HG03175 (cell line): ENCODE measurements around the gene DMP1.
"Not testable (repeated sequence)": the region's sequence is repeated elsewhere in the genome, so short reads cannot be mapped to it uniquely, and the experiment has no call there.

Source experiments
- ATAC-seq: cut with Tn5 transposase; IDR thresholded peaks from one replicate; pipeline ENCODE4 v1.9.1; 2021; ENCODE audit warnings: mild to moderate bottlenecking, moderate library complexity; ENCODE audit not compliant: unreplicated experiment

DMP1 gene

GRCh38 chr4:87680271-87680670, 30.2 kb downstream of the DMP1 start:
- no peak for ATAC-seq

GRCh38 chr4:87688316-87688715, 38.2 kb downstream of the DMP1 start:
- no peak for ATAC-seq

GRCh38 chr4:87690947-87691346, 40.9 kb downstream of the DMP1 start:
- not testable (repeated sequence) for ATAC-seq

GRCh38 chr4:87692060-87692459, 42.0 kb downstream of the DMP1 start:
- ATAC-seq: not testable (repeated sequence)

DNA sequence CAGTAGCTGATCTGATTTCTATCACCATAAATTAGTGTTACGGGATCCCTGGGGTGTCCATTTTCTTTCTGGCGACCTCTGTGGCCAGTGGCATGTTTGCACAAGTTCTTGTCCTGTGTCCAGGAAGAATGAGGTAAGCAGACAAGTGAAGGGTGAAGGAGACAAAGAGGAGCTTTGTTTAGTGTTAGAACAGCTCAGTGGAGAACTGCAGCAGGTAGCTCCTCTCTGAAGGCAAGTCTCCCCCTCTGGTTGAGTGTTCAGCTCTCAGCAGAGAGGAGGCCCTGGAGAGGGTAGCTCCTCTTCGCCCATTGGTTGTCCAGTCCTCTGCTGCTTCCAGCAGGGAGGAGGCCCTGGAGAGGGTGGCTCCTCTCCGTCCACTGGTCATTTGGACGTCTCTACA, 47.2 kb downstream of the DMP1 start:
- no peak for ATAC-seq

- ATAC-seq: no peak
Observed at GRCh38 chr4:87697945-87698344, 47.9 kb downstream of the DMP1 start.

DNA sequence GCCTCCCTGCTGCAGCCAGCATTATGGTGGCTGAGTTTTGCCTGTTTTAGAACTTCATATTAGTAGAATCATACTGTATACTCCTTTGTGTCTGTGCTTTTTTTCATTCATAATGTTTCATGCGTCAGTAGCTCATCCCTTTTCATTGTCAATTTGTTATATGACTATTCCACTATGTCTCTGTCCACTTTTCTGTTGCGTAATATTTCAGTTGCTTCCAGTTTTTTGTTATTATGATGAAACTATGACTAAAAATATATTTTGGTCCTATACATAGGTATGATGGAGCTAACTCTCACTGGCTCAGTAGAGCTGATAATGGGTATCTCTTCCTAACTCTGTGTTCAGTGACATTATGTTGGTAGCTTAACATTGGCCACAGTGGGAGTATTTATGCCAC, 48.3 kb downstream of the DMP1 start:
- no peak for ATAC-seq

DNA sequence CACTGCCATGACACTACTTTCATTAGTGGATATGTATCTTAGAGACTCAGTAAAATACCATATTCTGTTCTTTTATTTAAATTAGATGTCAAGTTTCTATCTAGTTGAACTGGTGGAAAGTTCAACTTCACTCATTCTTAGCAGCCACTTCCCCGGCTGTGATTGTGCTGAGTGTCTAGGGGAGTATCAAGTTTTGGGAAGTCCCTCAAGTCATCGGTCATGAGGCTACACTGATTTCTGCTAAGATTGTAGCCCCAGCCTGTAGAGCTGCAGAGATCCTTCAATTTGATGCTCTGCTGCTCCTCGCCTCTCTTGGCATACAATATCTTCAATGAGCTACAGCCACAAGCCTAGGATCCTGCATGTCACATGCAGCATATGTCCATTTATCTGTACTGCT, 53.9 kb downstream of the DMP1 start:
- ATAC-seq: no peak

DNA sequence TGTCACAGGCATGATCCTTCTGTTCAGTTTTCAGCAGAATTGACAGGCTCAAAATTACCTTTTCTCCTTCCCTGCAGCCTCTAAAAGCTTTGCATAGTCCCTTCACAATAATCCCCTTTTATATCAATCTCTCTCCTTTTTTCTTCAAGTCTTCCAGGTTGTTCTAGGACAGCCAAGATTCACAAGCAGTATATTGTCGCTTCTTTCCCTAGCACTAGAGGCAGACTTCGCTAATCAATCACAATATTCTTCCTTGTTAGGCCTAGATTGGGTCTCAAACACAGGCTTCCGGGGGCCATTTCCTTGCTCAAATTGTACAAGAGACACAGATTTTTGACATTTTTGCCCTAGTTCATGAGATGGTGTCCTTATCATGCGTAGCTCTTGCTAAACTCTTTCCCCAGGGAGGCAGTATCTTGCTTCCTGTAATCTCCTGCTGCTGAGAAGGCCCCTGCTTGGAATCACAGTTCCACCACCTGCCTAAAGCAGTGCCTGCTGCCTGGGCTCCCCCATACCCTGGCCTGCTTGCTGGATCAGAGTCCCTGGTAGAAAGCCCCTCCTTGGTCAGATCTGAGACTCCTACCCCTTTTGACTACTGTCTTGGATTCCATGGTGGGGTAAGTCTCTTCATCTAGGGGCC, 57.3 kb downstream of the DMP1 start:
- no peak for ATAC-seq
